HepG2 (cell line): ENCODE data around the gene PLCB1. TPM values are rescaled to one million over a fixed set of nuclear protein-coding genes. Genes with fewer than 3 reads are reported as not detected.
"Not testable (repeated sequence)": the region's sequence is repeated elsewhere in the genome, so short reads cannot be mapped to it uniquely, and the experiment has no call there.

Experiments used
- ATAC-seq: fragments of 200-7000 bp; cut with Tn5 transposase; 3 replicates; pipeline ENCODE4 v1.9.1; 2020; ENCODE audit warnings: mild to moderate bottlenecking, moderate library complexity
- BruUV-seq: library from RNA; stranded (reverse); fragments of 400-500 nt; replicated peaks from 2 replicates; lab custom pipeline; 2021; lab: Mats Ljungman, UMichigan
- CTCF ChIA-PET: fragments of 300-600 bp; formaldehyde crosslinking; extraction: SDS; loops from one replicate; lab custom pipeline; 2021; ENCODE audit warnings: low total read pairs, inconsistent platforms, low intra/inter-chr PET ratio; lab: Yijun Ruan, JAX
- POLR2A ChIA-PET: fragments of 350-600 bp; sonication (Branson Sonifier 250); formaldehyde crosslinking; loops from one replicate; lab custom pipeline; 2020; ENCODE audit warnings: antibody characterized with exemption, inconsistent platforms; lab: Yijun Ruan, JAX
- DNase-seq: peaks from one replicate; pipeline ENCODE4 v3.0.0-alpha.2; 2015; ENCODE audit warnings: low spot score
- FAIRE-seq: peaks from 3 replicates; lab custom pipeline; 2011; peaks lifted over from hg19 to GRCh38; lab: Jason Lieb, UNC
- H2AFZ ChIP-seq: one replicate; pipeline ENCODE4 v1.6.1; 2011; ENCODE audit warnings: low read length, inconsistent platforms
- H3K27ac ChIP-seq: fragments of 300-600 bp; 3 replicates; pipeline ENCODE4 v1.8.0; 2011; ENCODE audit warnings: mixed run types, mild to moderate bottlenecking, mixed read lengths, low read length, inconsistent platforms; ENCODE audit not compliant: insufficient read depth; ENCODE audit errors: extremely low read length
- H3K27me3 ChIP-seq, 2 experiments: fragments of 200-600 bp in 1 of 2; 2 replicates in 1 of 2; 3 replicates in 1 of 2; pipeline versions ENCODE4 v1.6.0 to v1.8.0; 2011; ENCODE audit warnings: low read length in 2 of 2, mild to moderate bottlenecking in 2 of 2, moderate library complexity in 2 of 2, inconsistent platforms in 1 of 2; ENCODE audit not compliant: insufficient read depth in 2 of 2, control insufficient read depth in 1 of 2
- H3K36me3 ChIP-seq, 2 experiments: fragments of 200-600 bp in 1 of 2; replicated peaks in 1 of 2; 2 replicates in 1 of 2; 3 replicates in 1 of 2; pipeline versions ENCODE4 v1.5.1 to v1.8.0; 2011; ENCODE audit warnings: low read length in 2 of 2, inconsistent platforms in 1 of 2; ENCODE audit not compliant: insufficient read depth in 2 of 2, control insufficient read depth in 1 of 2
- H3K4me1 ChIP-seq: 2 replicates; pipeline ENCODE4 v1.5.1; 2012; ENCODE audit warnings: low read length, inconsistent platforms; ENCODE audit not compliant: insufficient read depth
- H3K4me2 ChIP-seq: 2 replicates; pipeline ENCODE4 v1.6.0; 2011; ENCODE audit warnings: low read depth, low read length, inconsistent platforms
- H3K4me3 ChIP-seq, 3 experiments: fragments of 200-600 bp in 1 of 3; sonication (generic), shearing (Covaris generic) in 1 of 3; replicated peaks in 1 of 3; 2 replicates each; pipeline ENCODE4 v1.5.1; 2011 to 2016; ENCODE audit warnings: low read length in 3 of 3, inconsistent platforms in 2 of 3, low read depth in 2 of 3, mild to moderate bottlenecking in 2 of 3, control low read depth in 1 of 3, mixed read lengths in 1 of 3; ENCODE audit not compliant: insufficient read depth in 1 of 3
- H3K79me2 ChIP-seq: one replicate; pipeline ENCODE4 v1.6.1; 2011; ENCODE audit warnings: low read length, inconsistent platforms; ENCODE audit not compliant: insufficient read depth
- H3K9ac ChIP-seq: 2 replicates; pipeline ENCODE4 v1.6.0; 2011; ENCODE audit warnings: mild to moderate bottlenecking, low read depth, low read length, inconsistent platforms; ENCODE audit not compliant: insufficient read depth
- H3K9me3 ChIP-seq: 2 replicates; pipeline ENCODE4 v1.5.1; 2012; ENCODE audit warnings: mild to moderate bottlenecking, low read length
- H4K20me1 ChIP-seq: 2 replicates; pipeline ENCODE4 v1.6.0; 2011; ENCODE audit warnings: inconsistent platforms, mild to moderate bottlenecking, low read length, moderate library complexity; ENCODE audit not compliant: insufficient read depth
- BRD4 ChIP-seq: sonication (generic); formaldehyde crosslinking; IDR thresholded peaks from 2 replicates; pipeline ENCODE4 v1.4.0; 2020; ENCODE audit warnings: missing genetic modification reagents
- CHD4 ChIP-seq: fragments of 200-600 bp; sonication (generic); IDR thresholded peaks from 2 replicates; pipeline ENCODE4 v1.7.0; 2017; ENCODE audit warnings: mild to moderate bottlenecking, low read length, borderline replicate concordance
- LBX2 ChIP-seq: sonication (generic); formaldehyde crosslinking; IDR thresholded peaks from 2 replicates; pipeline ENCODE4 v1.5.0; 2020; ENCODE audit warnings: missing genetic modification reagents, mild to moderate bottlenecking, borderline replicate concordance
- PRDM15 ChIP-seq: sonication (generic); formaldehyde crosslinking; IDR thresholded peaks from 2 replicates; pipeline ENCODE4 v1.4.0; 2020; ENCODE audit warnings: missing genetic modification reagents
- RARA ChIP-seq: IDR thresholded peaks from 2 replicates; pipeline ENCODE4 v1.6.1; 2016; ENCODE audit warnings: missing genetic modification reagents, missing compliant biosample characterization
- ZFP90 ChIP-seq: sonication (generic); formaldehyde crosslinking; IDR thresholded peaks from 2 replicates; pipeline ENCODE4 v1.8.0; 2022; ENCODE audit warnings: missing genetic modification reagents, mild to moderate bottlenecking, inconsistent platforms, borderline replicate concordance
- ZNF205 ChIP-seq: IDR thresholded peaks from 2 replicates; pipeline ENCODE4 v1.6.1; 2018; ENCODE audit warnings: missing biosample characterization, missing genetic modification reagents
- ZNF784 ChIP-seq: sonication (generic); formaldehyde crosslinking; IDR thresholded peaks from 2 replicates; pipeline ENCODE4 v1.5.1; 2020; ENCODE audit warnings: missing genetic modification reagents, mild to moderate bottlenecking, borderline replicate concordance
- WGBS: methylation state at CpG from one replicate; pipeline ENCODE4 v1.1.6; 2017; ENCODE audit warnings: low lambda C conversion rate; 5-methylcytosine and 5-hydroxymethylcytosine counted together
- in situ Hi-C: cut with HindIII; loops from 2 replicates; pipeline ENCODE4 v1.10.0; 2017; ENCODE audit warnings: low pct_unique_long_range_greater_than_20kb; ENCODE audit not compliant: extremely low pct_ligation_motif_present
- intact Hi-C: fragments of 100-400 bp; cut with micrococcal nuclease; formaldehyde crosslinking; loops from one replicate; pipeline ENCODE4 v1.10.0; 2022; ENCODE audit not compliant: unreplicated experiment
- polyA plus RNA-seq, 8 experiments: library from polyadenylated mRNA; depleted of rRNA in 3 of 8; stranded (reverse) in 7 of 8; unstranded in 1 of 8; fragments of >200 nt; fragmentation: Illumina TruSeq in 4 of 8; extraction: Trizol in 4 of 8; gene quantifications; 2 replicates each; pipeline versions ENCODE4 v1.2.1 to v1.2.3, GENCODE V29; 2011 to 2016; ENCODE audit warnings: low read depth in 4 of 8, missing spikeins in 1 of 8, mixed read lengths in 1 of 8; ENCODE audit not compliant: insufficient read depth in 1 of 8
- total RNA-seq, 5 experiments: library from RNA; depleted of rRNA; stranded (reverse); fragments of >200 nt; fragmentation: Illumina TruSeq; extraction: Trizol; gene quantifications; 2 replicates each; pipeline ENCODE4 v1.2.3, GENCODE V29; 2016; ENCODE audit warnings: low read depth in 1 of 5

Gene PLCB1
- total and polyA plus RNA-seq, 2 of the 13 experiments (the other 11 are each of a cell fraction or from before 2014, with no cell fraction given): 42.4 to 55.9 TPM

- no peak overlapping the region for H3K27ac ChIP-seq
- in situ Hi-C loops: loop anchor here (10.0 kb wide), 1 partner anchor 503 kb away; no protein-coding TSS in a partner anchor
- H3K27me3 ChIP-seq: no peaks in the 10 kb centered on the region
- ATAC-seq: no peak
- H3K4me2 ChIP-seq: no peak overlapping the region
- no peaks in the 10 kb centered on the region; a peak in 1 of 5 replicates for H3K36me3 ChIP-seq
- H3K4me1 ChIP-seq: peaks cover 11% of the 10 kb centered on the region
- no TSS peak for BruUV-seq
- H3K9me3 ChIP-seq: no peaks in the 10 kb centered on the region
- no peak overlapping the region for H3K9ac ChIP-seq
- TF ChIP-seq ZNF205 (no peak), RARA (no peak), CHD4 (no peak), ZFP90 (no peak), LBX2 (CRISPR knock-in tag) (no peak), BRD4 (no peak), ZNF784 (CRISPR knock-in tag) (no peak)
- FAIRE-seq: peak; percentile 64
- POLR2A ChIA-PET: no interaction called here
- DNase-seq: no peak
- no peaks in the 10 kb centered on the region for H4K20me1 ChIP-seq
- H2AFZ ChIP-seq: no peak overlapping the region
- no peak overlapping the region for H3K4me3 ChIP-seq
- WGBS: 93% methylated on average over 1 of the region's 1 CpG
- H3K79me2 ChIP-seq: no peaks in the 10 kb centered on the region
- CTCF ChIA-PET: no interaction called here
- intact Hi-C loops: loop anchor here (5.0 to 10.0 kb wide), 2 partner anchors 203 to 366 kb away; no protein-coding TSS in a partner anchor
Observed at GRCh38 chr20:8851446-8851845, 719.4 kb downstream of the PLCB1 start.

- peaks cover 11% of the 10 kb centered on the region for H3K4me1 ChIP-seq
- DNase-seq, H4K20me1 ChIP-seq, ATAC-seq, H3K4me2 ChIP-seq, H3K4me3 ChIP-seq, H3K36me3 ChIP-seq, BruUV-seq, H3K27ac ChIP-seq, H3K9ac ChIP-seq, H3K27me3 ChIP-seq, H3K79me2 ChIP-seq, POLR2A ChIA-PET, FAIRE-seq, H2AFZ ChIP-seq, H3K9me3 ChIP-seq: not testable (repeated sequence)
- peak; percentile 72; the same call in 1 of the 2 replicates for TF ChIP-seq PRDM15
- intact Hi-C loops (loop anchor here (5.0 to 10.0 kb wide), 2 partner anchors 203 to 365 kb away; no protein-coding TSS in a partner anchor), in situ Hi-C loops (loop anchor here (10.0 kb wide), 1 partner anchor 503 kb away; no protein-coding TSS in a partner anchor)
- 96% methylated on average over 2 of the region's 2 CpGs for WGBS
- CTCF ChIA-PET: interaction anchor here (3.8 kb wide), 1 partner anchor 507 kb away, joined by 20 read pairs; no protein-coding TSS in a partner anchor
Observed at GRCh38 chr20:8851919-8852318, 719.9 kb downstream of the PLCB1 start.
